ENCODE results near the gene NRF1.

GRCh38 chr7:129804890-129805719, 193.6 kb downstream of the NRF1 start:
- TF ChIP-seq POLR2AphosphoS5 (IDR thresholded peaks at IDR 0.05; ENCODE audit: borderline replicate concordance, low read depth, low read length): no peak
- no peak for TF ChIP-seq EZH2 (IDR thresholded peaks at IDR 0.05)
- TF ChIP-seq FOXP2 (optimal IDR thresholded peaks at IDR 0.05; ENCODE audit: control extremely low read depth, extremely low read length, insufficient read depth): no peak

Data from SK-N-MC (cell line).